Keratinocyte (primary cell): Measurements from ENCODE around the gene C1orf122. TPM values are rescaled to one million over a fixed set of nuclear protein-coding genes. Genes with fewer than 3 reads are reported as not detected.

Source experiments
- DNase-seq: peaks from one replicate; pipeline ENCODE4 v3.0.0-alpha.2; 2011; ENCODE audit warnings: low read depth, missing footprints, low spot score
- FAIRE-seq: peaks from 2 replicates; lab custom pipeline; 2011; peaks lifted over from hg19 to GRCh38; lab: Jason Lieb, UNC
- H2AFZ ChIP-seq: 2 replicates; pipeline ENCODE4 v1.6.0; 2012; ENCODE audit warnings: low read length, control low read depth, inconsistent platforms; ENCODE audit not compliant: control insufficient read depth
- H3K27ac ChIP-seq: 2 replicates; pipeline ENCODE4 v1.5.1; 2011; ENCODE audit warnings: low read length; ENCODE audit not compliant: control insufficient read depth, insufficient read depth
- H3K27me3 ChIP-seq: 3 replicates; pipeline ENCODE4 v1.6.0; 2011; ENCODE audit warnings: low read length; ENCODE audit not compliant: control insufficient read depth, insufficient read depth; ENCODE audit errors: extremely low read depth
- H3K36me3 ChIP-seq, 2 experiments: 2 replicates in 1 of 2; 3 replicates in 1 of 2; pipeline ENCODE4 v1.5.1; 2011; ENCODE audit warnings: low read length in 2 of 2, mild to moderate bottlenecking in 1 of 2; ENCODE audit not compliant: control insufficient read depth in 2 of 2, insufficient read depth in 2 of 2; ENCODE audit errors: extremely low read depth in 1 of 2
- H3K4me1 ChIP-seq: 3 replicates; pipeline ENCODE4 v1.5.1; 2011; ENCODE audit warnings: low read length; ENCODE audit not compliant: control insufficient read depth, insufficient read depth; ENCODE audit errors: extremely low read depth
- H3K4me2 ChIP-seq: 3 replicates; pipeline ENCODE4 v1.6.0; 2011; ENCODE audit warnings: low read depth, low read length; ENCODE audit not compliant: control insufficient read depth, insufficient read depth; ENCODE audit errors: extremely low read depth
- H3K4me3 ChIP-seq, 3 experiments: fragments of 200-600 bp in 1 of 3; sonication (generic) in 1 of 3; 2 replicates in 2 of 3; 3 replicates in 1 of 3; pipeline ENCODE4 v1.5.1; 2011 to 2016; ENCODE audit warnings: low read length in 3 of 3, mild to moderate bottlenecking in 3 of 3, control low read depth in 2 of 3, inconsistent platforms in 1 of 3, low read depth in 1 of 3, mixed read lengths in 1 of 3, mixed run types in 1 of 3, moderate library complexity in 1 of 3; ENCODE audit not compliant: control insufficient read depth in 2 of 3, insufficient read depth in 2 of 3; ENCODE audit errors: extremely low read depth in 1 of 3
- H3K79me2 ChIP-seq: 2 replicates; pipeline ENCODE4 v1.6.0; 2012; ENCODE audit warnings: low read length; ENCODE audit not compliant: control insufficient read depth, insufficient read depth
- H3K9ac ChIP-seq: 3 replicates; pipeline ENCODE4 v1.6.0; 2011; ENCODE audit warnings: low read length; ENCODE audit not compliant: control insufficient read depth, insufficient read depth; ENCODE audit errors: extremely low read depth
- H3K9me1 ChIP-seq: 3 replicates; pipeline ENCODE4 v1.6.0; 2011; ENCODE audit warnings: low read length; ENCODE audit not compliant: control insufficient read depth, insufficient read depth; ENCODE audit errors: extremely low read depth
- H3K9me3 ChIP-seq: 2 replicates; pipeline ENCODE4 v1.5.1; 2012; ENCODE audit warnings: low read depth, low read length; ENCODE audit not compliant: control insufficient read depth
- H4K20me1 ChIP-seq: 3 replicates; pipeline ENCODE4 v1.6.0; 2011; ENCODE audit warnings: low read length; ENCODE audit not compliant: control insufficient read depth, insufficient read depth; ENCODE audit errors: extremely low read depth
- EZH2 ChIP-seq: IDR thresholded peaks from one replicate; pipeline ENCODE4 v1.6.1; 2012; ENCODE audit warnings: inconsistent platforms, mild to moderate bottlenecking, low read length, moderate library complexity
- dilution Hi-C: fragments of 300-500 bp; cut with MboI; formaldehyde crosslinking; loops from one replicate; pipeline ENCODE4 v1.7.0; 2020; ENCODE audit warnings: low sequenced_read_pairs; ENCODE audit not compliant: extremely low pct_ligation_motif_present
- polyA plus RNA-seq, 5 experiments: library from polyadenylated mRNA; depleted of rRNA in 3 of 5; stranded (reverse) in 3 of 5; stranded (forward) in 1 of 5; unstranded in 1 of 5; fragments of >200 nt; gene quantifications; 1 replicate in 1 of 5; 2 replicates in 3 of 5; 3 replicates in 1 of 5; pipeline versions ENCODE4 v1.2.1 to v1.2.3, GENCODE V29; 2011 to 2012; ENCODE audit warnings: missing spikeins in 2 of 5, low read depth in 1 of 5, low replicate concordance in 1 of 5
- TF ChIP-seq, protein P1 (sequence below), 3 experiments: IDR thresholded peaks in 1 of 3; conservative IDR thresholded peaks in 1 of 3; optimal IDR thresholded peaks in 1 of 3; 2 replicates in 2 of 3; 3 replicates in 1 of 3; pipeline versions ENCODE3 to v1.5.1; 2011; ENCODE audit warnings: low read length in 3 of 3, mild to moderate bottlenecking in 3 of 3, moderate library complexity in 2 of 3, control low read depth in 1 of 3, inconsistent platforms in 1 of 3; ENCODE audit not compliant: insufficient read depth in 2 of 3; ENCODE audit errors: extremely low read depth in 1 of 3

Gene C1orf122
- polyA plus RNA-seq, 1 donor (not counting 4 experiments of a cell fraction or from before 2014, with no cell fraction given): 25.8 TPM

DNA sequence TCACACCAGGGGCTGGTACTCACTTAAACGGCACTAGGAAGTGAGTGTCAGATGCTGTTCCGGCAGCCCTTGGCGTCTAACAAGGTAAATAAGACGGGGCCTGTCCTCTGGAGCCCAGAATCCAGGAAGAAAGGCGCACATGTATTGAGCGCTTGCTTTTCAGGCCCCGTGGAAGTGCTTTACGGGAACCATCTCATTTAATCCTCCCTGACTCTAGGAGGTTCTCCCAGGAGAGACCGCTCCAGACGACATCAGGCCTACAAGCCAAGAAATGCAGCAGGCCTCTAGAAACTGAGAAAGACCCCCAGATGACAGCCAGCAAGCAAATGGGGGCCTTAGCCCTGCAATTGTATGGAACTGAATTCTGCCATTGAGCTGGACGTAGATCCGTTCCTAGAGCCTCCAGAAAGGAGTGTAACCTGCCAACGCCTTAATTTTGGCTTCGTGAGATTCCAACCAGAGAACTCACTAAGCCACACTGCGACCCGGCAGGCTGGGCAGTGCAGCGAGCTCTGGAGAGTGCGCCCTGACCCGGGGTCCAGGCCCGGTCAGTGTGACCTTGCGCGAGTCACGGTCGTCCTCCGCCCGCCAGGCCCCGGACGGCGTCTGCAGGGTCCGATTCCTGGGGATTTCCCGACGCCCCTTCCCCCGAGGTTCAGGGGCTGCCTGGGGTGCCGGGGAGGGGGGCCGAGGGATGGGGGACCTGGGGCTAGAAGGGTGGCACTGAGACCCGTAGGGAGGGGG is 14.5 kb upstream of the C1orf122 start:
- Histone ChIP-seq H3K79me2 (no peaks in the 10 kb centered on the region), H3K36me3 (no peaks in the 10 kb centered on the region), H3K27ac (no peak overlapping the region), H3K27me3 (peaks cover 25% of the 10 kb centered on the region), H3K4me1 (no peaks in the 10 kb centered on the region), H3K4me3 (no peak overlapping the region), H3K4me2 (no peak overlapping the region), H3K9me3 (no peaks in the 10 kb centered on the region), H2AFZ (no peak overlapping the region), H3K9ac (no peak overlapping the region), H4K20me1 (peaks cover 2% of the 10 kb centered on the region), H3K9me1 (no peaks in the 10 kb centered on the region)
- dilution Hi-C loops: no loop called here
- no peak for FAIRE-seq
- DNase-seq: no peak
- TF ChIP-seq, protein P1, sequence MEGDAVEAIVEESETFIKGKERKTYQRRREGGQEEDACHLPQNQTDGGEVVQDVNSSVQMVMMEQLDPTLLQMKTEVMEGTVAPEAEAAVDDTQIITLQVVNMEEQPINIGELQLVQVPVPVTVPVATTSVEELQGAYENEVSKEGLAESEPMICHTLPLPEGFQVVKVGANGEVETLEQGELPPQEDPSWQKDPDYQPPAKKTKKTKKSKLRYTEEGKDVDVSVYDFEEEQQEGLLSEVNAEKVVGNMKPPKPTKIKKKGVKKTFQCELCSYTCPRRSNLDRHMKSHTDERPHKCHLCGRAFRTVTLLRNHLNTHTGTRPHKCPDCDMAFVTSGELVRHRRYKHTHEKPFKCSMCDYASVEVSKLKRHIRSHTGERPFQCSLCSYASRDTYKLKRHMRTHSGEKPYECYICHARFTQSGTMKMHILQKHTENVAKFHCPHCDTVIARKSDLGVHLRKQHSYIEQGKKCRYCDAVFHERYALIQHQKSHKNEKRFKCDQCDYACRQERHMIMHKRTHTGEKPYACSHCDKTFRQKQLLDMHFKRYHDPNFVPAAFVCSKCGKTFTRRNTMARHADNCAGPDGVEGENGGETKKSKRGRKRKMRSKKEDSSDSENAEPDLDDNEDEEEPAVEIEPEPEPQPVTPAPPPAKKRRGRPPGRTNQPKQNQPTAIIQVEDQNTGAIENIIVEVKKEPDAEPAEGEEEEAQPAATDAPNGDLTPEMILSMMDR (optimal IDR thresholded peaks at IDR 0.05 in 1 of 3, IDR thresholded peaks at IDR 0.05 in 1 of 3, conservative IDR thresholded peaks at IDR 0.05 in 1 of 3; ENCODE audit: extremely low read depth in 1 of 3, insufficient read depth in 2 of 3, low read length in 3 of 3): no peak
- peak; percentile 73 for TF ChIP-seq EZH2

DNA sequence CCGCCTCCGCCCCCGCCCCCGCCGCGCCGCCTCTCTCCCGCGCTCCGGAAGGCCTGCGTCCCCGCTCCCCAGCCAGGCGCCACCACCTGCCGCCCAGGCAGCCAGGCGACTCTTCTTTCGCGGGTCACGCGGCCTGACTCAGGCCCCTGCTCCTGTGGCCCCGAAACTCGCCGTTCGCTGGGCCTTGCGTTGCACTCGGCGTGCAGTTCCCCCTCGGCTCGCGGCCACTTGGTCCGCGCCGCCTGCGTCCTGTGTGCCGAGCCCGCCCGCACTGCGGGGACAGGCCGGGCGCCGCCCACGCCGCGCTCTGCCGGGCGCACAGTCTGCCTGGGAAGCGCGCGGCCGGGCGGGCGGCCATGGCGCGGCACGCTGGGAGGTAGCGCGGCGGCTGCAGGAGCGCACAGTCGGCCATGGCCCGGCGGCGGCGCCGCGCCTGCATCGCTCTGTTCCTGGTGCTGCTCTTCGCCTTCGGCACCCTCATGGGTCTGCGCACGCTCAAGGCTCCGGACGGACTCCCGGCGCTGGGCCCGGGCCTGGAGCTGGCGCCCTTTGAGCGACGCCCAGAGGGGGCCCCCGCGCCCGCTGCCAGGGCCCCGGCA is 13.7 kb upstream of the C1orf122 start, which contains the start of gene MANEAL:
Gene MANEAL (plus strand): TSS at position 75 of the 599 bp plus-strand sequence. CDS start 336 bp downstream, at position 411.
- Histone ChIP-seq H2AFZ (peak within 1 kb of the TSS; percentile 70), H3K27ac (no peak within 1 kb of the TSS), H3K4me2 (peak within 1 kb of the TSS; percentile 67), H3K27me3 (peaks cover 25% of the 10 kb centered on the region), H3K9me3 (no peaks in the 10 kb centered on the region), H3K4me1 (no peaks in the 10 kb centered on the region), H3K9me1 (no peaks in the 10 kb centered on the region), H3K9ac (no peak within 1 kb of the TSS), H4K20me1 (peaks cover 2% of the 10 kb centered on the region), H3K79me2 (no peaks in the 10 kb centered on the region), H3K36me3 (no peaks in the 10 kb centered on the region), H3K4me3 (peak within 1 kb of the TSS in 2 of 3 experiments; percentile 37 to 53)
- dilution Hi-C loops: no loop called here
- FAIRE-seq (no peak), DNase-seq (no peak)
- no peak for TF ChIP-seq EZH2
- TF ChIP-seq, protein P1 (optimal IDR thresholded peaks at IDR 0.05 in 1 of 3, IDR thresholded peaks at IDR 0.05 in 1 of 3, conservative IDR thresholded peaks at IDR 0.05 in 1 of 3; ENCODE audit: extremely low read depth in 1 of 3, insufficient read depth in 2 of 3, low read length in 3 of 3): no peak
